HG02798 (cell line): Measurements from ENCODE around the gene ST6GALNAC6.
"Not testable (repeated sequence)": the region's sequence is repeated elsewhere in the genome, so short reads cannot be mapped to it uniquely, and the experiment has no call there.

Experiments used
- ATAC-seq: cut with Tn5 transposase; IDR thresholded peaks from one replicate; pipeline ENCODE4 v1.9.1; 2021; ENCODE audit warnings: mild to moderate bottlenecking; ENCODE audit not compliant: unreplicated experiment, poor library complexity

Gene ST6GALNAC6

GRCh38 chr9:127876026-127876763 lies 23.2 kb downstream of the ST6GALNAC6 start:
- ATAC-seq = no peak

GRCh38 chr9:127875306-127875966 lies 24.0 kb downstream of the ST6GALNAC6 start:
- ATAC-seq = no peak

- ATAC-seq = no peak
These were observed 24.8 kb downstream of the ST6GALNAC6 start for GRCh38 chr9:127874301-127875221.

- ATAC-seq = no peak
These were observed 25.5 kb downstream of the ST6GALNAC6 start for GRCh38 chr9:127873886-127874285.

GRCh38 chr9:127873223-127873691 lies 26.1 kb downstream of the ST6GALNAC6 start:
- no peak for ATAC-seq

GRCh38 chr9:127872369-127873222 lies 26.8 kb downstream of the ST6GALNAC6 start:
- ATAC-seq = no peak

GRCh38 chr9:127871531-127871930 lies 27.9 kb downstream of the ST6GALNAC6 start:
- ATAC-seq = no peak

GRCh38 chr9:127870887-127871286 lies 28.5 kb downstream of the ST6GALNAC6 start:
- no peak for ATAC-seq

- not testable (repeated sequence) for ATAC-seq
These were observed 29.3 kb downstream of the ST6GALNAC6 start for GRCh38 chr9:127870153-127870491.

GRCh38 chr9:127869310-127870152 lies 29.9 kb downstream of the ST6GALNAC6 start:
- ATAC-seq = peak; percentile 56

GRCh38 chr9:127868278-127868902 lies 31.0 kb downstream of the ST6GALNAC6 start:
- ATAC-seq = no peak

- no peak for ATAC-seq
These were observed 31.8 kb downstream of the ST6GALNAC6 start for GRCh38 chr9:127867356-127868277.

- ATAC-seq = no peak
These were observed 32.9 kb downstream of the ST6GALNAC6 start for GRCh38 chr9:127866535-127866934.

- ATAC-seq = no peak
These were observed 33.5 kb downstream of the ST6GALNAC6 start for GRCh38 chr9:127865645-127866464.

GRCh38 chr9:127863191-127863621 lies 36.2 kb downstream of the ST6GALNAC6 start:
- ATAC-seq = no peak
